BLaER1 treated with 17β-estradiol and CSF1 and Interleukin-3, amounts not matched to agents 10 nM and 100 nM (cell line): ENCODE results near the gene CNTN6.

Source experiments
- H3K27ac ChIP-seq, 11 experiments: shearing (Covaris generic); formaldehyde crosslinking; 2 replicates each; pipeline ENCODE4 v1.8.1; 2022
- H3K27me3 ChIP-seq, 11 experiments: shearing (Covaris generic); formaldehyde crosslinking; 2 replicates each; pipeline ENCODE4 v1.8.1; 2022
- H3K36me3 ChIP-seq, 11 experiments: shearing (Covaris generic); formaldehyde crosslinking; 2 replicates each; pipeline ENCODE4 v1.8.1; 2022
- H3K4me1 ChIP-seq, 10 experiments: shearing (Covaris generic); formaldehyde crosslinking; 2 replicates each; pipeline ENCODE4 v1.8.1; 2022
- H3K4me2 ChIP-seq, 11 experiments: shearing (Covaris generic); formaldehyde crosslinking; 2 replicates each; pipeline ENCODE4 v1.8.1; 2022
- H3K4me3 ChIP-seq, 10 experiments: shearing (Covaris generic); formaldehyde crosslinking; 2 replicates each; pipeline ENCODE4 v1.8.1; 2022
- H3K9ac ChIP-seq, 11 experiments: shearing (Covaris generic); formaldehyde crosslinking; 2 replicates each; pipeline ENCODE4 v1.8.1; 2022
- H3K9me3 ChIP-seq, 11 experiments: shearing (Covaris generic); formaldehyde crosslinking; replicated peaks in 1 of 11; 2 replicates each; pipeline ENCODE4 v1.8.1; 2022
- H4K20me1 ChIP-seq, 11 experiments: shearing (Covaris generic); formaldehyde crosslinking; 2 replicates each; pipeline ENCODE4 v1.8.1; 2022
- Cebpa-rat ChIP-seq, 11 experiments: shearing (Covaris generic); IDR thresholded peaks; 2 replicates each; pipeline ENCODE4 v1.8.1; 2022

The CNTN6 gene

GRCh38 chr3:1251282-1252060, 158.6 kb downstream of the CNTN6 start:
- H3K4me2 ChIP-seq = no peak overlapping the region
- no peak for TF ChIP-seq Cebpa-rat (IDR thresholded peaks at IDR 0.05)
- no peaks in the 10 kb centered on the region for H3K9me3 ChIP-seq
- H4K20me1 ChIP-seq = no peaks in the 10 kb centered on the region
- H3K36me3 ChIP-seq = no peaks in the 10 kb centered on the region
- no peaks in the 10 kb centered on the region for H3K27me3 ChIP-seq
- H3K4me1 ChIP-seq = no peaks in the 10 kb centered on the region
- no peak overlapping the region for H3K4me3 ChIP-seq
- no peak overlapping the region for H3K9ac ChIP-seq
- H3K27ac ChIP-seq = no peak overlapping the region

GRCh38 chr3:1252061-1252430, 159.2 kb downstream of the CNTN6 start:
- H3K27ac ChIP-seq = no peak overlapping the region
- H3K4me3 ChIP-seq = no peak overlapping the region
- H3K9me3 ChIP-seq = no peaks in the 10 kb centered on the region
- H3K4me1 ChIP-seq = no peaks in the 10 kb centered on the region
- H3K9ac ChIP-seq = no peak overlapping the region
- no peaks in the 10 kb centered on the region for H3K27me3 ChIP-seq
- H4K20me1 ChIP-seq = no peaks in the 10 kb centered on the region
- no peaks in the 10 kb centered on the region for H3K36me3 ChIP-seq
- no peak for TF ChIP-seq Cebpa-rat (IDR thresholded peaks at IDR 0.05)
- H3K4me2 ChIP-seq = no peak overlapping the region

GRCh38 chr3:1262246-1262645, 169.4 kb downstream of the CNTN6 start:
- Histone ChIP-seq H3K9ac (no peak overlapping the region), H3K27me3 (no peaks in the 10 kb centered on the region), H3K27ac (no peak overlapping the region), H4K20me1 (no peaks in the 10 kb centered on the region), H3K4me1 (no peaks in the 10 kb centered on the region), H3K4me2 (no peak overlapping the region), H3K4me3 (no peak overlapping the region), H3K36me3 (no peaks in the 10 kb centered on the region), H3K9me3 (no peaks in the 10 kb centered on the region)
- no peak for TF ChIP-seq Cebpa-rat (IDR thresholded peaks at IDR 0.05)

DNA sequence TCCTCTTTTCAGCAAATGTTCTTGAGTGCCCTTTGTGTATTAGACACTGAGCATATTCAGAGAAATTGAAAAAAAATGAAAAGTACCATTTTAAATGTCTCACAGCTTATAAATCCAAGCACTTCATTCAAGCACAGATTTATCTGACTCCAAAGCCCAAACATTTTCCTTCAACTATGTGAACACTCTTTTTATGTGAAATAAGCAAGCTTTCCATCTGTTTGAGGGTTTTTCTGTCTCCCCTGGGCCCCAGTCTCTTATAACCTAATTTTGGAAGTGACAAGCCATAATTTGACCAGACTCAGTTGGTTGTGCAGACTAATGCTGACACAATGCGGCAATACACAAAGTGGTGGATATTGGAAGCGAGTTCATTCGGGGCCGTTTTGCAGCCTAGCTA, 170.3 kb downstream of the CNTN6 start:
- Histone ChIP-seq H4K20me1 (no peaks in the 10 kb centered on the region), H3K36me3 (no peaks in the 10 kb centered on the region), H3K4me2 (no peak overlapping the region), H3K4me1 (no peaks in the 10 kb centered on the region), H3K27ac (no peak overlapping the region), H3K4me3 (no peak overlapping the region), H3K9me3 (no peaks in the 10 kb centered on the region), H3K9ac (no peak overlapping the region), H3K27me3 (no peaks in the 10 kb centered on the region)
- no peak for TF ChIP-seq Cebpa-rat (IDR thresholded peaks at IDR 0.05)

- no peak overlapping the region for H3K9ac ChIP-seq
- no peak for TF ChIP-seq Cebpa-rat (IDR thresholded peaks at IDR 0.05)
- peaks cover 0 to 11% (median 0%) of the 10 kb centered on the region in 11 experiments; a peak in 4 of 22 replicates for H3K9me3 ChIP-seq
- no peaks in the 10 kb centered on the region for H3K27me3 ChIP-seq
- H3K27ac ChIP-seq = no peak overlapping the region
- H4K20me1 ChIP-seq = no peaks in the 10 kb centered on the region
- H3K4me2 ChIP-seq = no peak overlapping the region
- H3K4me3 ChIP-seq = no peak overlapping the region
- H3K36me3 ChIP-seq = no peaks in the 10 kb centered on the region
- no peaks in the 10 kb centered on the region for H3K4me1 ChIP-seq
Observed at GRCh38 chr3:1269808-1270207, 177.0 kb downstream of the CNTN6 start.

- Histone ChIP-seq H3K9me3 (peaks cover 0 to 11% (median 0%) of the 10 kb centered on the region in 11 experiments; a peak in 4 of 22 replicates), H3K36me3 (no peaks in the 10 kb centered on the region), H3K4me3 (no peak overlapping the region), H3K4me1 (no peaks in the 10 kb centered on the region), H3K27ac (no peak overlapping the region), H3K9ac (no peak overlapping the region), H4K20me1 (no peaks in the 10 kb centered on the region), H3K4me2 (no peak overlapping the region), H3K27me3 (no peaks in the 10 kb centered on the region)
- TF ChIP-seq Cebpa-rat (IDR thresholded peaks at IDR 0.05) = no peak
Observed at GRCh38 chr3:1272546-1273265, 179.9 kb downstream of the CNTN6 start.

- H3K36me3 ChIP-seq = no peaks in the 10 kb centered on the region
- H3K9ac ChIP-seq = no peak overlapping the region
- H3K4me2 ChIP-seq = no peak overlapping the region
- H3K27ac ChIP-seq = no peak overlapping the region
- no peaks in the 10 kb centered on the region for H3K27me3 ChIP-seq
- H3K9me3 ChIP-seq = peaks cover 0 to 11% (median 0%) of the 10 kb centered on the region in 11 experiments; a peak in 4 of 22 replicates
- no peaks in the 10 kb centered on the region for H3K4me1 ChIP-seq
- no peak for TF ChIP-seq Cebpa-rat (IDR thresholded peaks at IDR 0.05)
- no peaks in the 10 kb centered on the region for H4K20me1 ChIP-seq
- no peak overlapping the region for H3K4me3 ChIP-seq
Observed at GRCh38 chr3:1275495-1275894, 182.7 kb downstream of the CNTN6 start.

- Histone ChIP-seq H3K4me3 (no peak overlapping the region), H3K27me3 (no peaks in the 10 kb centered on the region), H3K4me1 (no peaks in the 10 kb centered on the region), H3K36me3 (no peaks in the 10 kb centered on the region), H3K9ac (no peak overlapping the region), H3K27ac (no peak overlapping the region), H3K9me3 (no peaks in the 10 kb centered on the region; a peak in 1 of 22 replicates), H3K4me2 (no peak overlapping the region), H4K20me1 (no peaks in the 10 kb centered on the region)
- TF ChIP-seq Cebpa-rat (IDR thresholded peaks at IDR 0.05) = no peak
Observed at GRCh38 chr3:1287815-1288214, 195.0 kb downstream of the CNTN6 start.

GRCh38 chr3:1288805-1289494, 196.1 kb downstream of the CNTN6 start:
- no peak for TF ChIP-seq Cebpa-rat (IDR thresholded peaks at IDR 0.05)
- no peak overlapping the region for H3K27ac ChIP-seq
- H3K9ac ChIP-seq = no peak overlapping the region
- H3K4me3 ChIP-seq = no peak overlapping the region
- H3K36me3 ChIP-seq = no peaks in the 10 kb centered on the region
- H4K20me1 ChIP-seq = no peaks in the 10 kb centered on the region
- no peaks in the 10 kb centered on the region; a peak in 1 of 22 replicates for H3K9me3 ChIP-seq
- H3K27me3 ChIP-seq = no peaks in the 10 kb centered on the region
- no peak overlapping the region for H3K4me2 ChIP-seq
- no peaks in the 10 kb centered on the region for H3K4me1 ChIP-seq
